ENCODE results near the gene TSPAN9.

GRCh38 chr12:3326156-3326849, 249.1 kb downstream of the TSPAN9 start:
- no peak for TF ChIP-seq CTCF (IDR thresholded peaks at IDR 0.05)
- no peak for TF ChIP-seq POLR2A (IDR thresholded peaks at IDR 0.05)

Data from body of pancreas (tissue), 4 donors.